T-helper 17 cell (primary cell): ENCODE results near the gene PEAK3. TPM values are rescaled to one million over a fixed set of nuclear protein-coding genes. Genes with fewer than 3 reads are reported as not detected.
A peak's percentile ranks its signal among the peaks of the same experiment; 100 is the strongest.

Experiments used
- ATAC-seq: fragments of 150-1000 bp; cut with Tn5 transposase; 2 replicates; pipeline ENCODE4 v1.10.0; 2021; ENCODE audit warnings: mild to moderate bottlenecking, moderate library complexity
- DNase-seq, 3 donors: peaks; one replicate each; pipeline versions ENCODE4 v3.0.0 to v3.0.0-alpha.2; 2020 to 2021
- H3K9me3 ChIP-seq: one replicate; pipeline ENCODE4 v1.7.0; 2013; ENCODE audit warnings: low read length, mild to moderate bottlenecking; ENCODE audit not compliant: control insufficient read depth, poor library complexity, severe bottlenecking
- H3K27ac Mint-ChIP-seq: one replicate; pipeline ENCODE4 v1.8.0; 2022; ENCODE audit warnings: mild to moderate bottlenecking, moderate library complexity, mixed read lengths
- H3K27me3 Mint-ChIP-seq: one replicate; pipeline ENCODE4 v1.8.0; 2022; ENCODE audit warnings: mixed read lengths
- H3K36me3 Mint-ChIP-seq: one replicate; pipeline ENCODE4 v1.8.0; 2022; ENCODE audit warnings: low read depth, mixed read lengths
- H3K4me1 Mint-ChIP-seq: one replicate; pipeline ENCODE4 v1.8.0; 2022; ENCODE audit warnings: mild to moderate bottlenecking, mixed read lengths
- H3K4me3 Mint-ChIP-seq: one replicate; pipeline ENCODE4 v1.8.0; 2022; ENCODE audit warnings: mild to moderate bottlenecking, moderate library complexity, mixed read lengths
- total RNA-seq, 4 donors: library from RNA in 2 of 4; stranded (reverse) in 2 of 4; gene quantifications; one replicate each; pipeline ENCODE4 v1.2.3 and lab custom pipeline; 2022 to 2026

The PEAK3 gene
- total RNA-seq, 2 donors from 2014 or later, result not detected

GRCh38 chr19:2321565-2322283 is 39.7 kb upstream of the PEAK3 start:
- H3K9me3 ChIP-seq, result no peaks in the 10 kb centered on the region
- no peak overlapping the region for H3K27ac Mint-ChIP-seq
- peaks cover 2% of the 10 kb centered on the region for H3K36me3 Mint-ChIP-seq
- DNase-seq (no peak), ATAC-seq (no peak)
- no peaks in the 10 kb centered on the region for H3K27me3 Mint-ChIP-seq
- H3K4me3 Mint-ChIP-seq, result no peak overlapping the region
- H3K4me1 Mint-ChIP-seq, result peaks cover 5% of the 10 kb centered on the region

GRCh38 chr19:2320939-2321338 is 39.0 kb upstream of the PEAK3 start:
- no peak for DNase-seq
- H3K27me3 Mint-ChIP-seq, result no peaks in the 10 kb centered on the region
- H3K9me3 ChIP-seq, result no peaks in the 10 kb centered on the region
- peaks cover 3% of the 10 kb centered on the region for H3K4me1 Mint-ChIP-seq
- ATAC-seq, result no peak
- H3K36me3 Mint-ChIP-seq, result peaks cover 2% of the 10 kb centered on the region
- no peak overlapping the region for H3K27ac Mint-ChIP-seq
- H3K4me3 Mint-ChIP-seq, result no peak overlapping the region

- H3K27ac Mint-ChIP-seq, result no peak overlapping the region
- ATAC-seq (no peak), DNase-seq (no peak)
- H3K36me3 Mint-ChIP-seq, result no peaks in the 10 kb centered on the region
- no peak overlapping the region for H3K4me3 Mint-ChIP-seq
- no peaks in the 10 kb centered on the region for H3K4me1 Mint-ChIP-seq
- H3K27me3 Mint-ChIP-seq, result no peaks in the 10 kb centered on the region
- no peaks in the 10 kb centered on the region for H3K9me3 ChIP-seq
Measured at GRCh38 chr19:2320049-2320448, 38.1 kb upstream of the PEAK3 start.

- Mint-ChIP-seq H3K27ac (no peak overlapping the region), H3K4me3 (no peak overlapping the region), H3K4me1 (no peaks in the 10 kb centered on the region), H3K36me3 (no peaks in the 10 kb centered on the region), H3K27me3 (no peaks in the 10 kb centered on the region)
- DNase-seq (no peak), ATAC-seq (no peak)
- no peaks in the 10 kb centered on the region for H3K9me3 ChIP-seq
Measured at GRCh38 chr19:2319551-2319950, 37.6 kb upstream of the PEAK3 start.

GRCh38 chr19:2318923-2319322 is 36.9 kb upstream of the PEAK3 start:
- ATAC-seq, result no peak
- H3K27ac Mint-ChIP-seq, result no peak overlapping the region

GRCh38 chr19:2317756-2318155 is 35.8 kb upstream of the PEAK3 start:
- Mint-ChIP-seq H3K36me3 (no peaks in the 10 kb centered on the region), H3K27me3 (peaks cover 7% of the 10 kb centered on the region), H3K27ac (no peak overlapping the region), H3K4me1 (no peaks in the 10 kb centered on the region), H3K4me3 (no peak overlapping the region)
- no peaks in the 10 kb centered on the region for H3K9me3 ChIP-seq
- ATAC-seq (no peak), DNase-seq (no peak)

More at GRCh38 chr19:2318923-2319322, 36.9 kb upstream of the PEAK3 start:
- no peak for DNase-seq
- Mint-ChIP-seq H3K27me3 (no peaks in the 10 kb centered on the region), H3K4me1 (no peaks in the 10 kb centered on the region), H3K36me3 (no peaks in the 10 kb centered on the region), H3K4me3 (no peak overlapping the region)
- H3K9me3 ChIP-seq, result no peaks in the 10 kb centered on the region

GRCh38 chr19:2317300-2317699 is 35.3 kb upstream of the PEAK3 start:
- ATAC-seq, result no peak
- H3K27me3 Mint-ChIP-seq, result peaks cover 7% of the 10 kb centered on the region
- H3K4me1 Mint-ChIP-seq, result no peaks in the 10 kb centered on the region
- H3K9me3 ChIP-seq, result no peaks in the 10 kb centered on the region
- H3K4me3 Mint-ChIP-seq, result no peak overlapping the region
- no peaks in the 10 kb centered on the region for H3K36me3 Mint-ChIP-seq
- H3K27ac Mint-ChIP-seq, result no peak overlapping the region
- no peak for DNase-seq

GRCh38 chr19:2315818-2316353 is 33.9 kb upstream of the PEAK3 start:
- no peak overlapping the region for H3K27ac Mint-ChIP-seq
- H3K27me3 Mint-ChIP-seq, result peaks cover 8% of the 10 kb centered on the region
- ATAC-seq, result peak; percentile 56

GRCh38 chr19:2315121-2315817 is 33.3 kb upstream of the PEAK3 start:
- H3K27ac Mint-ChIP-seq, result no peak overlapping the region
- DNase-seq (no peak), ATAC-seq (no peak)
- H3K27me3 Mint-ChIP-seq, result peaks cover 14% of the 10 kb centered on the region
- H3K4me3 Mint-ChIP-seq, result no peak overlapping the region
- no peaks in the 10 kb centered on the region for H3K4me1 Mint-ChIP-seq
- no peaks in the 10 kb centered on the region for H3K36me3 Mint-ChIP-seq
- no peaks in the 10 kb centered on the region for H3K9me3 ChIP-seq

More at GRCh38 chr19:2315818-2316353, 33.9 kb upstream of the PEAK3 start:
- no peaks in the 10 kb centered on the region for H3K36me3 Mint-ChIP-seq
- H3K9me3 ChIP-seq, result no peaks in the 10 kb centered on the region
- DNase-seq, result no peak
- H3K4me3 Mint-ChIP-seq, result no peak overlapping the region
- H3K4me1 Mint-ChIP-seq, result no peaks in the 10 kb centered on the region

- Mint-ChIP-seq H3K4me1 (peaks cover 3% of the 10 kb centered on the region), H3K27me3 (peaks cover 35% of the 10 kb centered on the region), H3K4me3 (no peak overlapping the region), H3K36me3 (no peaks in the 10 kb centered on the region), H3K27ac (no peak overlapping the region)
- no peak for DNase-seq
- H3K9me3 ChIP-seq, result no peaks in the 10 kb centered on the region
- ATAC-seq, result no peak
Measured at GRCh38 chr19:2312820-2313501, 31.0 kb upstream of the PEAK3 start.

GRCh38 chr19:2311093-2311492 is 29.1 kb upstream of the PEAK3 start:
- Mint-ChIP-seq H3K27ac (peak overlapping the region; percentile 59), H3K4me3 (no peak overlapping the region), H3K4me1 (peaks cover 5% of the 10 kb centered on the region), H3K27me3 (peaks cover 45% of the 10 kb centered on the region), H3K36me3 (peaks cover 2% of the 10 kb centered on the region)
- no peaks in the 10 kb centered on the region for H3K9me3 ChIP-seq
- no peak for DNase-seq
- ATAC-seq, result no peak

GRCh38 chr19:2309734-2310362 is 27.9 kb upstream of the PEAK3 start:
- Mint-ChIP-seq H3K4me1 (peaks cover 5% of the 10 kb centered on the region), H3K4me3 (peak overlapping the region; percentile 47), H3K27ac (no peak overlapping the region), H3K27me3 (peaks cover 53% of the 10 kb centered on the region), H3K36me3 (peaks cover 2% of the 10 kb centered on the region)
- DNase-seq (no peak), ATAC-seq (no peak)
- H3K9me3 ChIP-seq, result no peaks in the 10 kb centered on the region

- Mint-ChIP-seq H3K27me3 (peaks cover 63% of the 10 kb centered on the region), H3K4me3 (peak within 1 kb of the TSS; percentile 87), H3K36me3 (peaks cover 2% of the 10 kb centered on the region), H3K27ac (no peak within 1 kb of the TSS), H3K4me1 (peaks cover 7% of the 10 kb centered on the region)
- H3K9me3 ChIP-seq, result no peaks in the 10 kb centered on the region
- DNase-seq (no peak), ATAC-seq (peak; percentile 34)
Measured at GRCh38 chr19:2308114-2308556, 26.2 kb upstream of the PEAK3 start, which contains the start of gene LINGO3. TSS of gene LINGO3 (minus strand) at chr19:2308154. CDS start at chr19:2291776, 16,378 bp downstream.
